Heart right ventricle (tissue), 16 donors: Measurements from ENCODE around the gene CTNNB1. TPM values are rescaled to one million over a fixed set of nuclear protein-coding genes. Genes with fewer than 3 reads are reported as not detected.

Experiments used
- ATAC-seq, 8 donors: fragments of 200-7000 bp; cut with Tn5 transposase; one replicate each; pipeline ENCODE4 v1.9.1; 2020; ENCODE audit warnings: mild to moderate bottlenecking in 8 of 8, moderate library complexity in 8 of 8, moderate number of reproducible peaks in 1 of 8
- DNase-seq, 2 donors: peaks; one replicate each; pipeline ENCODE4 v3.0.0-alpha.2; 2020
- H3K27ac ChIP-seq, 10 donors: fragments of 200-600 bp; sonication (generic) in 2 of 10; one replicate each; pipeline versions ENCODE4 v1.5.0 to v1.8.0; 2020 to 2022; ENCODE audit warnings: mild to moderate bottlenecking in 3 of 10
- H3K27me3 ChIP-seq, 7 donors: fragments of 200-600 bp; one replicate each; pipeline ENCODE4 v1.8.0; 2021 to 2022; ENCODE audit warnings: mild to moderate bottlenecking in 2 of 7
- H3K36me3 ChIP-seq, 9 donors: fragments of 200-600 bp; sonication (generic) in 1 of 9; one replicate each; pipeline versions ENCODE4 v1.5.0 to v1.8.0; 2020 to 2022; ENCODE audit warnings: mild to moderate bottlenecking in 2 of 9
- H3K4me1 ChIP-seq, 9 donors: fragments of 200-600 bp; sonication (generic) in 1 of 9; one replicate each; pipeline versions ENCODE4 v1.5.0 to v1.8.0; 2020 to 2022; ENCODE audit warnings: mild to moderate bottlenecking in 4 of 9
- H3K4me3 ChIP-seq, 10 donors: fragments of 200-600 bp; sonication (generic) in 2 of 10; one replicate each; pipeline versions ENCODE4 v1.5.0 to v1.8.0; 2020 to 2022; ENCODE audit warnings: mild to moderate bottlenecking in 7 of 10, moderate library complexity in 2 of 10
- H3K9me3 ChIP-seq, 11 donors: fragments of 200-600 bp in 10 of 11; sonication (generic) in 2 of 11; one replicate each; pipeline versions ENCODE4 v1.5.0 to v1.8.0; 2013 to 2022; ENCODE audit warnings: mild to moderate bottlenecking in 2 of 11, control low read depth in 1 of 11, moderate library complexity in 1 of 11
- CTCF ChIP-seq, 9 donors: fragments of 200-600 bp; sonication (generic) in 2 of 9; IDR thresholded peaks; one replicate each; pipeline versions ENCODE4 v1.5.0 to v1.8.0; 2021 to 2022; ENCODE audit warnings: antibody characterized with exemption in 9 of 9, mild to moderate bottlenecking in 5 of 9, moderate library complexity in 1 of 9
- WGBS, 2 donors: extraction: QIAGEN DNeasy Blood & Tissue Kit; methylation state at CpG; one replicate each; pipeline ENCODE4 v1.1.7; 2013; ENCODE audit warnings: inconsistent platforms in 1 of 2; 5-methylcytosine and 5-hydroxymethylcytosine counted together
- intact Hi-C, 10 donors: fragments of 100-400 bp; cut with DNase I; formaldehyde crosslinking; loops; one replicate each; pipeline versions ENCODE4 v1.11.1 to v1.14.2; 2022
- polyA plus RNA-seq, 2 donors: library from polyadenylated mRNA; stranded (reverse); fragments of 200-250 nt; gene quantifications; one replicate each; pipeline ENCODE4 v1.2.3, GENCODE V29; 2013
- total RNA-seq, 10 donors: library from RNA; stranded (reverse); fragmentation: NEBNext Ultra II Directional in 3 of 10; extraction: Animal tissue kit (Norgen Biotek cat#: 25700) in 3 of 10; gene quantifications; one replicate each; pipeline versions ENCODE4 v1.2.1 to v1.2.4, GENCODE V29; 2021 to 2023
- donor health status: Arrhythmogenic right ventricular cardiomyopathy.
- donor health status: ischemic (EF 13 %, LVEDD 7.1; RV severe dilation, severe dysfunction).
- donor health status: healthy with polysubstance abuse.
- donor health status: DM: no; HTN: yes; CAD: no.
- donor health status: DM: no; HTN: no; CAD: no.
- donor health status: ischemic (EF 25% LVEDD 6.9; RV normal size, moderate dysfunction).
- donor health status: ischemic (EF 25% LVEDD 5.7; RV mildly dilated, moderate dysfunction).
- donor health status: healthy.
- donor health status: DM: yes; HTN: yes; CAD: no.
- donor health status: Ischemic cardiomyopathy.
- donor health status: ischemic (EF 35%, LVEDD 5.7; RV mildly dilated, moderate dysfunction).
- donor health status: nonischemic (EF 11% LVEDD 7.7; RV severe dilation, severe dysfunction).
- donor health status: DM: yes; HTN: yes; CAD: no.
- donor health status: PGD.
- donor health status: ischemic (EF 29% LVEDD 5.4; RV normal size, mild dysfunction).
- donor health status: nonischemic (EF 23%, LVEDD 6.1; RV moderate dilation, normal function).

CTNNB1 gene
- total and polyA plus RNA-seq, 12 donors = 33.2 to 218 (median 172) TPM

- intact Hi-C loops = no loop called here
- TF ChIP-seq CTCF (IDR thresholded peaks at IDR 0.05) = no peak
- no peak for DNase-seq
- Histone ChIP-seq H3K9me3 (no peaks in the 10 kb centered on the region), H3K4me1 (no peaks in the 10 kb centered on the region), H3K27ac (no peak overlapping the region), H3K4me3 (no peak overlapping the region), H3K36me3 (no peaks in the 10 kb centered on the region), H3K27me3 (no peaks in the 10 kb centered on the region)
- WGBS, 2 donors = 74 to 81% methylated on average over 1 of the region's 1 CpG
- ATAC-seq = no peak
These were observed 23.9 kb upstream of the CTNNB1 start for GRCh38 chr3:41175365-41175764.

- H3K27me3 ChIP-seq = no peaks in the 10 kb centered on the region
- no peak overlapping the region for H3K27ac ChIP-seq
- no peak for TF ChIP-seq CTCF (IDR thresholded peaks at IDR 0.05)
- H3K4me1 ChIP-seq = no peaks in the 10 kb centered on the region
- no peaks in the 10 kb centered on the region for H3K36me3 ChIP-seq
- DNase-seq (no peak), ATAC-seq (no peak)
- 75 to 78% methylated on average over 3 of the region's 3 CpGs for WGBS, 2 donors
- no peak overlapping the region for H3K4me3 ChIP-seq
- intact Hi-C loops = no loop called here
- no peaks in the 10 kb centered on the region for H3K9me3 ChIP-seq
These were observed 22.7 kb upstream of the CTNNB1 start for GRCh38 chr3:41176596-41176995.

GRCh38 chr3:41178576-41178975, 20.7 kb upstream of the CTNNB1 start:
- H3K36me3 ChIP-seq = no peaks in the 10 kb centered on the region
- no peak overlapping the region for H3K4me3 ChIP-seq
- DNase-seq = no peak
- no peaks in the 10 kb centered on the region for H3K9me3 ChIP-seq
- no peak for ATAC-seq
- no peak overlapping the region for H3K27ac ChIP-seq
- H3K27me3 ChIP-seq = peaks cover 0 to 3% (median 0%) of the 10 kb centered on the region in 7 donors
- WGBS, 2 donors = 90 to 94% methylated on average over 2 of the region's 2 CpGs
- intact Hi-C loops = no loop called here
- TF ChIP-seq CTCF (IDR thresholded peaks at IDR 0.05) = no peak
- no peaks in the 10 kb centered on the region for H3K4me1 ChIP-seq

- WGBS, 2 donors = 97 to 99% methylated on average over 2 of the region's 2 CpGs
- Histone ChIP-seq H3K27ac (no peak overlapping the region), H3K4me1 (no peaks in the 10 kb centered on the region), H3K36me3 (no peaks in the 10 kb centered on the region), H3K27me3 (peaks cover 0 to 3% (median 0%) of the 10 kb centered on the region in 7 donors), H3K4me3 (no peak overlapping the region), H3K9me3 (no peaks in the 10 kb centered on the region)
- no peak for ATAC-seq
- no peak for TF ChIP-seq CTCF (IDR thresholded peaks at IDR 0.05)
- no peak for DNase-seq
- intact Hi-C loops = no loop called here
These were observed 18.9 kb upstream of the CTNNB1 start for GRCh38 chr3:41180396-41180795.
